H1 (cell line): ENCODE measurements around the gene UFC1.

Experiments used
- CTCF ChIP-seq, 3 experiments: IDR thresholded peaks; 1 replicate in 2 of 3; 2 replicates in 1 of 3; pipeline versions ENCODE4 v1.5.1 to v1.6.1; 2011; ENCODE audit warnings: low read length in 3 of 3, mild to moderate bottlenecking in 3 of 3, inconsistent platforms in 2 of 3, low read depth in 1 of 3, moderate library complexity in 1 of 3; ENCODE audit not compliant: insufficient read depth in 1 of 3; ENCODE audit errors: control extremely low read depth in 1 of 3
- EZH2 ChIP-seq: fragments of 200-600 bp; sonication (generic); IDR thresholded peaks from 2 replicates; pipeline ENCODE4 v1.7.1; 2012; ENCODE audit warnings: low read depth, mild to moderate bottlenecking, moderate library complexity, low read length, inconsistent platforms; ENCODE audit not compliant: severe bottlenecking
- JUND ChIP-seq: IDR thresholded peaks from 2 replicates; pipeline ENCODE4 v1.6.1; 2011; ENCODE audit warnings: mild to moderate bottlenecking, improper control_type of control experiment, low read length
- MAX ChIP-seq: IDR thresholded peaks from 2 replicates; pipeline ENCODE4 v1.6.1; 2012; ENCODE audit warnings: inconsistent platforms
- PHF8 ChIP-seq: fragments of 200-600 bp; sonication (generic); conservative IDR thresholded peaks from 2 replicates; pipeline ENCODE4 v1.7.1; 2012; ENCODE audit warnings: low read depth, mild to moderate bottlenecking, inconsistent platforms, low read length, moderate library complexity
- POLR2A ChIP-seq, 2 experiments: IDR thresholded peaks; 1 replicate in 1 of 2; 2 replicates in 1 of 2; pipeline ENCODE4 v1.6.1; 2011; ENCODE audit warnings: low read depth in 2 of 2, low read length in 2 of 2, mild to moderate bottlenecking in 2 of 2; ENCODE audit errors: control extremely low read depth in 1 of 2
- POLR2AphosphoS5 ChIP-seq: IDR thresholded peaks from 2 replicates; pipeline ENCODE4 v1.6.1; 2011; ENCODE audit warnings: low read depth, low read length
- POU5F1 ChIP-seq: IDR thresholded peaks from 2 replicates; pipeline ENCODE4 v1.6.1; 2011; ENCODE audit warnings: low read depth, mild to moderate bottlenecking, low read length, moderate library complexity
- RAD21 ChIP-seq, 2 experiments: IDR thresholded peaks in 1 of 2; conservative IDR thresholded peaks in 1 of 2; 2 replicates each; pipeline ENCODE4 v1.6.1; 2011; ENCODE audit warnings: low read depth in 2 of 2, low read length in 2 of 2, improper control_type of control experiment in 1 of 2, inconsistent platforms in 1 of 2, mild to moderate bottlenecking in 1 of 2, moderate library complexity in 1 of 2
- RFX5 ChIP-seq: IDR thresholded peaks from 2 replicates; pipeline ENCODE4 v1.6.1; 2011; ENCODE audit warnings: low read depth, low read length, improper control_type of control experiment, borderline replicate concordance
- TAF1 ChIP-seq: IDR thresholded peaks from 2 replicates; pipeline ENCODE4 v1.6.1; 2011; ENCODE audit warnings: mild to moderate bottlenecking, low read depth, low read length

GRCh38 chr1:161164901-161165610, 11.3 kb downstream of the UFC1 start:
- TF ChIP-seq CTCF (IDR thresholded peaks at IDR 0.05; ENCODE audit: control extremely low read depth in 1 of 3, insufficient read depth in 1 of 3, low read depth in 1 of 3, low read length in 3 of 3) (no peak), RFX5 (no peak), TAF1 (no peak), EZH2 (no peak), POU5F1 (no peak), JUND (no peak), PHF8 (no peak), MAX (no peak), RAD21 (IDR thresholded peaks at IDR 0.05 in 1 of 2, conservative IDR thresholded peaks at IDR 0.05 in 1 of 2; ENCODE audit: low read depth in 2 of 2, low read length in 2 of 2) (no peak), POLR2AphosphoS5 (no peak), POLR2A (IDR thresholded peaks at IDR 0.05; ENCODE audit: control extremely low read depth in 1 of 2, low read depth in 2 of 2, low read length in 2 of 2) (no peak)
